ENCODE measurements around the gene FILIP1L.

Gene FILIP1L

DNA sequence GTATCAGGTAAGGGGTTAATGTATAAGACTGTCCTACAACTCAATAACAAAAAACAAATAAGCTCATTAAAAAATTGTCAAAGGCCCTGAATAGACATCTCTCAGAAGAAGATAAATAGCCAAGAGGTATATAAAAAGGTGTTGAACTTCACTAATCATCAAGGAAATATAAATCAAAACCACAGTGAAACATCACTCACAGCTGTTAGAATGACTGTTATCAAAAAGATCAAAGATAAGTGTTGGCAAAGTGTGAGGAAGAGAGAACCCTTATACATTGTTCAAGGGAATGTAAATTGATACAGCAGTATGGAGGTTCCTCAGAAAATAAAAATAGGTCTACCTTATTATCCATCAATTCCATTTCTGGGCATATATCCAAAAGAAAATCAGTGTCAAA lies 95.5 kb downstream of the FILIP1L start:
- DNase-seq (ENCODE audit: low read depth in 2 of 3, low spot score in 1 of 3), result no peak

DNA sequence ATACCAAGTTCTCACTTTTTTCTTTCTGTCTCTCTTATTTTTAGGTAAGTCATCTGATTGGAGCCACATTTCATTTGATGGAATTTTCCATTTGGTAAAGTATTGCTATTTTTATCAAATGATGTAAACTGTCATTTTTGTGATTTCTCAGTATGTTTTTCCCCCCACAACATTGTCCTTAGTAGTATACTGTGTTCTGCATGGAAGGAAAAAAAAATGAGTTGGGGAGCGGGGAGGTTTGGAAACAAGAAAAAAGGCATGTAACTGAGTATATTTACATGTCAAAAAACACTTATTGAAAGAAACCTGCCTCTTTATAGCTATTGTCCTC lies 104.2 kb downstream of the FILIP1L start:
- no peak for DNase-seq (ENCODE audit: low read depth in 2 of 3, low spot score in 1 of 3)

DNA sequence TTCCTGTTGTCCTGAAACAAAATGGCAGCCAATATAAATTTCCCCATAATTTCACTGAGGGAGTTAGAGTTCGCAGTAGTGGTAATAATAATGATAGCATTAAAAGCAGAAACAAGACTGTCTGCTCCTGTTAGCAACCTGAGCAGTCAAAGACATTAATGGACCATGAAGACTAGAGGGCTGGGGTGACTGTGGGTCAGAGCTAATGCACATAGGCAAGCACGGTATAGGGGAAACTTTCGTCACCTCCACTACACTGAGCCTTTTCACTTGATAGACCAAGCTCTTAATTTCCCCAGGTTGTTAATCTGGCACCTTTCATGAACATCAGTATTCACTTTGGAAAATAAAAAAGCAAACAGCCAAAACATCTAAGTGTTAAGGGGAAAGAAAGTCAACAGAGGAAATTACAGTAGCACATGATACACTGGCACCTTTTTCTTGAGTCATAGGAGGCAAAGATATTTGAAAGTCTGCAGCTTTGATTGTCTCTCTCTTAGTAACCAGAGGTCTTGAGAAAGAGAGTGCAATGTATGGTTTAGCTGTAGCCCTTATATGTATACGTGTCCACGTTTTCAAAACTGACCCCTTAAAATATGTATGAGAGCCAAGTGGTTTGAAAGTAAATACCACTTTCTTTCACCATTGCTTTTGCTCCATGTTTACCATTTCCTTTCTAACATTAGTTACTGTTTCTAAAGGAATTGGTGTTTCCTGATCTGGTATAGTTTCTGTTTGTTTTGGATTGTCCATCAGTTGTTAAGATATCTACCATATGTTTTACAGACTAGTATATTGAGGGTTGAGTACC lies 104.8 kb downstream of the FILIP1L start:
- DNase-seq (ENCODE audit: low read depth in 2 of 3, low spot score in 1 of 3), result no peak

DNA sequence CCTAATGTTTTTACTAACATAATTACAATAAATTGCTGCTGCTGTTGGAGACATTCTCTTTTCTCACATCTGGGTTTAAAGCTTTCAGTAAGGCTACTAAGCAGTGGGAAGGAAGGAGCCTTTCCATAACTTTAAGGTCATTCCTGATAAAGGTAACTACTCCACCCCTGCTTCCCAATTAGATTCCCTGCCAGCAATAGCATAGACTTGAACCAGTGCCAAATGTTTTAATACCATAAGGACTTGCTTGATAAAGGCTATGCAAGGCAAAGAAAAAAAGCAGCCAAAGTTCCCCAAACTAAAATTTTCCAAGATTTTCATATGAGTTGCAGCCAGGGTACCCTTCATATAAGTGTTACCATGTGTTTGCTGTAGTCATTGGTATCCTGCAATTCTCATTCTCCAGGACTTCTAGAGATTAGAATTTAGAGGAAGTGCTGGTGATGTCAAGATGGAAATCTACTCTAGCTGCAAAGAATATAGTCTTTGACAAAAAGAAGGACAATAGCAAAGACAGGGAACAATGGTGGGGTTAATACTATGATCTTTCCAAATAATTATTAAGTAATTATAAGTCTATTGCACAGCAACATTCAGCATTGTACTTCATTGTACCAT lies 106.1 kb downstream of the FILIP1L start:
- DNase-seq (ENCODE audit: low read depth in 2 of 3, low spot score in 1 of 3), result no peak

DNA sequence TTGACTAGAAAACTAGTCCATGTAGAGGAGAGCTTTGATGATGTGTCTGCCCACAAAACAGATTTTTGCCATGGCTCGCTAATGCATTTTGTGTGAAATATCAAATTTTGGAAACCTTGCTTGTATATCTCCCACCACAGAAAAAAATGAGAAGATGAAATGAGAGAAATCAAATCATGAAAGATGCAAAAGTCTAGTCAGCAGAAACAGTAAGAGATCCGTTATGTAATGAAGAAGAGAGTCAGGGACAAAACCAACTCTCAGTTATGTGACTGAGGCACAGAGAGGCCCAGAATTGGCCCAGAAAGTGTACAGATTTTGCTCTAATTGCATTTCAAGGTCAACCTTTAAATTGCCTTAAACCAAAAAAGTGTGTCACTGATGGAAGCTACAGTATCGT lies 107.0 kb downstream of the FILIP1L start:
- DNase-seq (ENCODE audit: low read depth in 2 of 3, low spot score in 1 of 3), result no peak

DNA sequence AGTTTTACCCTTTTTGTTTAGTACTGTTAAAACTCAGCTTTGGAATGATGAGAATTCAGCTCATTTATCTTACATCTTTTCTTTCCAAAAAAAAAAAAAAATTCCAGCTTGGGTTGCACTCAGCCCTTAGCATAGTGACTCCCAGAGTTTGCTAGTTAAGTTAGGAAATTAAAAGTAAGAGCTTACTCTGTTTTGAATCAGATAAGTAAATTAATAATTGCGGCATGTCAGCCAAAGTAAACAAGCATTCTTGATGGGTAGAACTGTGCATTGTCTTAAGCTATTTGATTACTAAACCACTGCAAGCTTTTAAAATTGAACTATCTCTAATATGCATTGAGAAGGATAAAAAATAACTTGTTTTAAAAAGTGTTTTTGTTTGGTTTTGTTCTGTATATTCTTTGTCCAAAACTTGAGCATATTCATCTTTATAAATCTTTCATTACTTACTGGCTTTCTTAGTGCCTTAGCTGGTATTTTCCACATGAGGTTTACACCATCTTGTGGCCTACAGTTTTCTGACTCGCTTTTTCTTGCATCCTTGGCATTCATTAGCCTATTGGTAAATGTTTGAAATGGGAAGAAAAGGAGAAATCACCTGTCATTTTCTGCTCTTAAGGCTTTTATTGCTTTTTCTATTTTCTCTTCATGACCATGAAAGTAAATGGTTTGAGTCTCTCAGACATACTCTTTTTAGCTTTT lies 107.6 kb downstream of the FILIP1L start:
- DNase-seq (ENCODE audit: low read depth in 2 of 3, low spot score in 1 of 3), result no peak

DNA sequence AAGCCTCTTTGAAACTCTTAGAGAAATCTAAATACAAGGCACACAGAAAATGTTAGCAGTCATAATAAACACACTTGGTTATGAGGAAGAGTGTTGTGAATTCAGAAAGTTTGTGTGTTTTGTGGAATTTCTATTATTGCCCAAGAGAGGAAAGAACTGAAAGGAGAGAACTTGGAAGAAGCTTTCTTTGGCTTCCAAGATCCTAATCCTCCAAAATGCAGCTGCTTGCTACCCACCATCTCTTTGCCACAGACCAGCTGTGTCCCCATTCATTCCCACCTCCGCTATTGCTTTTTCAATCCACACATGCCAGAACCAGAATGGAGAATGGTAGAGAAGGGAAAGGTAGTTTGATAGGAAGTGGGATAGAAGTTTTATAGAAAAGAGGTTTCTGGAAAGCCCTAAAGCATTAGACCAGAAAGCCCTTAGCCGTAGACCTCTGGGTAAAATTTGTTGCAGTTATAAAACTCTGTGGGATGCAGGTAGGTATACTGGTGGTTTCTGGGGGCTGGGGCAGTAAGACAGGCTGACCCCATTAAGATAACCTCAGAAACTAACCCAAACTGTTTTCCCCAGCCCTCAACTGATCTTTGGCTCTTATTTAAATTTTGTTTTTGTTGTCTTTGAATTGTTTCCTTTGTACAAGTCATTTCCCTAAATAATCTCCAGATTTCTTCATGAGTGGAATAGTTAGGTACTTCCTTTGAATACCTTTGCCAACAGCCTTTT lies 108.5 kb downstream of the FILIP1L start:
- DNase-seq (ENCODE audit: low read depth in 2 of 3, low spot score in 1 of 3), result no peak

DNA sequence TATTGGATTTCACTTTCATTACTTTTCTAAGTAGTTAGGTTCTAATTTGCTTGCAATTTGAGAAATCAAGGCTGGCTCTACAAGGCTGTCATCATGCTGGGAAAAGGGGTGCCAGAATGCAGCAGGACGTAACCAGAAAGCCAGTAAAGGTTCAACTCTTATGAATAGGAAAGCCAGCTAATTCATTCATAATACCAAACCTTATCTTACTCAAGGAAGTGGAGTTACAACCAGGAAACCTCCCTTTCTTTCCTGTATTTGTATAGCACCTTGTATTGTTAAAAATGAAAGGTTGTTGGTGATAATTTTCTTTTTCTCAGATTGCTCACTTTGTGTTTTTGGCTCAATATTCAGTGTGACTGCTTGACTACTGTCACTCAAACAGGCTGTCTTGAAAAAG lies 109.4 kb downstream of the FILIP1L start:
- DNase-seq (ENCODE audit: low read depth in 2 of 3, low spot score in 1 of 3), result no peak

DNA sequence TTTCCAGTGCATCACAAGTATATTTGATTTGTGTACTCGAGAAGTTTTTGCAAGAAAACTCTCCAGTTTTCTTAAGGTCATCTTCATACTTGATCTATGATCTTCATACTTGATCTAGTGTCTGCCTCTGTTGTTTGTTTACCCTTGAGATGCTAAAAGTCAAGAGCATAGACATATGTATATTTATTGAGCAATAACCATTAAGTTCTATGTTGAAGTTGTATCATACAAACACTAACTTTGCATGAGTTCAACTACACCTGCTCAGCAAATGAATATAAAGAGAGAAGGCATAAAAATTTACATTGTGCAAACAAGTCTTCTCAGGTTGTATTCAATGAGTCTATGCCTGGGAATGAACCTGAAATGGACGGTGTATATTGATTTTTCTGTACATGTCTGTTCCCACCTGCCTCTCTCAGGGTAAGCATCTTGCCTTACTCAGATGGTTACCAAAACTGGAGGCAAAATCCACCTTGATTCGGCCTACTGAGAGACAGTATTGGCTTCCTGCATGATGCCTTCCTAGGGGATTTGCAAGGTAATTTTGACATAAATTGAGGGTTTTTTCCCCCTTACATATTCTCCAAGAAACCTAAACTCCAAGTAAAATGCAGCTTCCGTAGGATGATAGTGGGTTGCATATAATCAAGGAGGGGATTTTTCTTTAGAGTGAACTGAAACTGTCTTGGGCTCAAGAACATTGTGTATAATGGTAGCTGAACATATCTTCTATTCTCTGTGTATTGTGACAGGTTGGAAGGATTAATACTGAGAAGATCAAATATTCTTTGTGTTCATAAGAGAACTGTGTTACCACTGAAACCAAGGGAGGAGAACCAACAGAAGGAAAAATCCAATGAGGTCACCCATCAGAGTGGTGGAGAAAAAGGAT lies 110.4 kb downstream of the FILIP1L start:
- DNase-seq (ENCODE audit: low read depth in 2 of 3, low spot score in 1 of 3), result no peak

DNA sequence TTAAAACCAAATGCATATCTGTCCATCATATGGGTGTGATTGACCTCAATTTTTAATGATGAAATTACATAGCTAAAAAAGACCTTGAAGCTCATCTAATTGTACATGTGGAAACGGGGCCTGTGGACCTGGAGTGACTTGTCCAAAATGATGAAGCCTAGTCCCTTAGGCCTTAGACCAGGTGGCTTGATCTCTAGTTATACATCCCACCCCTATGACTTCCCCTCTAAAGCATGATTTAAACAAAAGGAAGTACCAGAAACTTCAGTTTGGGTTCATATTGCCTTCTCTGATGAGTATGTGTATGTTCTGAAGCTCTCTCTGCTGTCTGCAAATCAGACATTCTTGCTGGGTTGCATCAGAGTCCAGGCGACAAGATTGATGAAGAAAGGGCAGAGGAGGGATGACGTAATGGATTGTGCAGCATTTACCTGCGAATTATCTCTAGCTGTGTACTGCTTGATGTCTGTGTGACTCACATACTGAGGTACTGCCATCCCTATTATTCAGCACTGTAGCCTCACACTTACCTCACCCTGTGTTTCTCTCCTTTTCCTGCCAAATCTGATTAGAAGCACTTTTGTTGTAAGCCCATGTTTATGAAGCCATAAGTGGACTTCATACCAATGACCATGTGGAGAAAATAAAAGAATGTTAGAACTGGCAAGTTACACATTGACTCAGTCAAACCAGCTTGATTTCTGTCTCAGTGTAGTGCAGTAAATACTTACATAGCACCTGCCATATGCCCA lies 111.5 kb downstream of the FILIP1L start:
- no peak for DNase-seq (ENCODE audit: low read depth in 2 of 3, low spot score in 1 of 3)

DNA sequence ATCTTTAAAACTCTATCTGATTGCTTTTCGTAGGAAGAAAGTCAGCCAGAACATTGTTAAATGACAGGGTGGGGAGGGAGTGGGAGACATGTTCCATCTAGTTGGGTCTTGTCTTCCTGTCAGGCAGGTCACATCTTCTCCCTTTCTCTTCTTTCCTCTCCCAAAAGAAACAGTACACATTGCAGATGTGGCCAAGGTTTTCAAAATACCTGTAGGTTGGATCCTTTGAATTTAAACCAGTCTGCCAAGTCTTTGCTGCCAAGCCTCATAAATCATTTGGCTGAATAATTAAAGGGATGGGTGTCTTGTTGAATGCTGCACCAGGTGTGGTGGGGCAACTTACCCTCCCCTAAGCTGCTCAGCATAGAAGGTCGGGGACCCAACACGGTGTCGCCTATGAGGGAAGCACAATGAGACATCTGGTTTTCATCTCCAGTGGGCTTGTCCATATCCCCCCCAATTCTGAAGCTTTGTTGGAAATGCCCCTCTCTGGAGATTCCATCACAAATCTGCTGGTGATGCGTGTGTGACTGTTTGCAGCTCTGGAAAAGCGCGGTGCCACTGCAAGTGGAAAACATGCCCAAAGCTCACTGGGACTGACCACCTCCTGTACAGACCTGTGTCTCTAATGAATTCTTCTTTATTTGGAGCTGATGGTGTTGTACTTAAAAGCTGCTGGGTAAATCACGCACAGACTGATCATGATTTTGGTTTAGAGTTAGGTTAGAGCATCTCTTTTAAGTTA lies 112.6 kb downstream of the FILIP1L start:
- DNase-seq (ENCODE audit: low read depth in 2 of 3, low spot score in 1 of 3), result no peak

DNA sequence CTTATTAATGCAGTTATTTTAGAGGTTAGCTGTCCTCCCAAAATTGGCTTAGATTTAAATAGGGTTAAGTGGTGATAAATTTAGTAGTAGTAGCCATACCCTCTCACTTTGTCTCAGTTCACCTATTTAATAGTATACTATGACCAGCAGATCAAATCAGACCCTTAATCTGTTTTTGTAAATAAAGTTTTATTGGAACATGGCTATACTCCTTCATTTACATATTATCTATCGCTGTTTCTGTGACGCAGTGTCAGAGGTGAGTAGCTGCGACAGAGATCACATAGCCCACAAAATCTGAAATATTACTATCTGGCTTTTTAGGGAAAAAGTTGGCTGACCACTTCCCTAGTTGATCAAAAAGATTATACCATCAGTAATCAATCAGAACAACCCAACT lies 113.2 kb downstream of the FILIP1L start:
- no peak for DNase-seq (ENCODE audit: low read depth in 2 of 3, low spot score in 1 of 3)

DNA sequence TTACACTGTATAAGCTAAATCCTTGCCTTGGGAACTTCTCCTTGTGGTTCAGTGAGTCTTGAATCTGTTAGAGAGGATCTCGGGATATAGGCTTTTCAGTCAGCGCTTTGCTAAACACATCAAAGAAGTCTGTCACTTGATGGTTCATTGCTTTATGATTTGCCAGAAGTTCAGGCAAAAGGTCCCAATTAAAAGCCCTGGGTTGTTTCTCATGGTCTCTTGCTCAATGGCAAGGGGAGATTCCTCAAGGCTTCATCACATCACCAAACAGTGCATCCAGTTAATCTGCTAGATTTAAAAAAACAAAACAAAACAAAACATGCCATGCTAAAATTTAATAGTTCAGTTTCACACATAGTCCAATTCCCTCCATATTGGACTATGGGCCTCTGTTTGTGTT lies 114.8 kb downstream of the FILIP1L start:
- no peak for DNase-seq (ENCODE audit: low read depth in 2 of 3, low spot score in 1 of 3)

DNA sequence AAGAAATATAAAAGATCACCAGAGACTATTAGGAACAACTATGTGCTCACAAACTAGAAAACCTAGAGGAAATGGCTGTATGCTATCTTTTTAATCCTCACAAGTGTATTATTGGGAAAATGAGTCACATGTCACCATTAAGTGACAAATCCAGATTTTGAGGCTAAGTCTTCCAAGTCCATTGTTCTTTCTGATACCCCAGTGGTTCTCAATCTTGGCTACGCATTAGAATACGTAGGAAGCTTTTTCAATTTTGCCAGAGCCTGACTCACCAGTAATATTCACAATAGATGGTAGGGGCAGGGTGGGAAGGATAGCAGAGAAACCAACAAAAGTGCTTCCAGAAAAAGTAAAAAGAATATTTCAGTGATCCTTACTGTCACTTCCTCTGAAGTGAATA lies 117.0 kb downstream of the FILIP1L start:
- no peak for DNase-seq (ENCODE audit: low read depth in 2 of 3, low spot score in 1 of 3)

DNA sequence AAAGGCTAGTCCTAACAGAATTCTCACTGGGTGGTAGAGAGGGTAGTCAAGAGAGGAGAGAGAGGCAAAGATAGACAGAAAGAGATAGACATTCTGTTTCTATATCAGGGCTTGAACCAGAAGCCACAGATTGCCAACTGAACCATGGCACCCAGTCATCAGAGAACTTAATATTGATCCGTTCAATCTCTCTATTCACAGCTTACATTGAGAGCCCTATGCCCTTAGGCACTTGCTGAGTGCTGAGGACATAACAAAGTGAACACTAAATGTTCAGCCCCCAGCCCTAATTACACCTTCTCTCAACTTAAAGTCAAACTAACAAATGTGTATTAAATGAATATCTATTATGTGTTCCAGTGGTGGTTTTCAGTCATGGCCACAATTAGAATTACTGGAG lies 124.1 kb downstream of the FILIP1L start:
- no peak for DNase-seq (ENCODE audit: low read depth in 2 of 3, low spot score in 1 of 3)

DNA sequence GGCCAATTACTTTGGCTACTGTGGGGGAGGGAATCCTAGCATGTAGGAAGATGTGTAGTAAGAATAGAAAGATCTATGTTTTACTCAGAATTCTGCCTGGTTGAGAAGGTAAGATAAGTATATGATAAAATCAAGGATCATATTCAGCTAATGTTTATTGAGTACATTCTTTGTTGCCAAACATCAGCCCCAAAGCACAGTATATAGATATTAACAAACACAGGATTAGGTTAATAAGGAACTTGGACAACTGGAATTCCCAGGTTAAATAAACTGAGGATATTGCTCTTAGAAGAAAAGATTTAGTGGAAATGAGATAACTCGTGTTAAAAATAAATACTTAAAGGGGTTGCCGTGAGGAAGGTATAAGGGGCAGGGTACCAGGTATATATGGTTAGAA lies 129.6 kb downstream of the FILIP1L start:
- no peak for DNase-seq (ENCODE audit: low read depth in 2 of 3, low spot score in 1 of 3)

DNA sequence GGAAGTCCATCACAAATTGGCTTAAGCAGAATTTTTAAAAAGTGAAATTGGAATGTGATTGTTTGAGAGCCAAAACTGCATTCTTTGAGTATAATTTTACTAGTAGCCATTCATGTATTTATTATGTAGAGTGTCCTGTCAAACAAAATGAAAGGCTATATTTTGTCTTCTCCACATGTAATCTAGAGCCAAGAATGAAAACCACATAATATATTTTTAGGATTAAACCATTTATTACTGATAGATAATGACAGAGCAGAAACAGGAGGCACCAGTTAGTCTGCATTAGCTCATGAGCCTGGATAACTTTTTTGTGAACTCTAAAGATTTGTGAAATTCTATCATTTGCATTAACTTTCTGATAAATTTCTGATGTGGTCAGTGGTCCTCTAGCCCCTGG lies 130.2 kb downstream of the FILIP1L start:
- no peak for DNase-seq (ENCODE audit: low read depth in 2 of 3, low spot score in 1 of 3)

DNA sequence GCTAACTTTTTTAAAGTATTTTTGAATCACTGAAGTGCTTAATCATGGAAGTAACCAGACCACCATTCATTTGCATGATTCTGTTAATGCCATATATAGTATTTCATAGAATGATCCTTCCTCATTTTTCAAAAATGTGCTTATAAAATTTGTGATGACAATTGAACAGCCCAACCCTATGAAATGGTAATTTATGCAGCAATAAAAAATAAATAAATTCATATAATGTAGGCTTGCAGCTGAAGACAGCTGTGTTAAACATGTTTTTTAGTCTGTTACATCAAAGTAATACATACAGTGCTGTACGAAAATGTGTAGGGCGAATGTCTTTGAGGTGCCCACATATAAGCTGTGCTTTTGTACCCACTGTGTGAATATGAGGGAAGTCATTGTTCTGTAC lies 131.7 kb downstream of the FILIP1L start:
- DNase-seq (ENCODE audit: low read depth in 2 of 3, low spot score in 1 of 3), result no peak

DNA sequence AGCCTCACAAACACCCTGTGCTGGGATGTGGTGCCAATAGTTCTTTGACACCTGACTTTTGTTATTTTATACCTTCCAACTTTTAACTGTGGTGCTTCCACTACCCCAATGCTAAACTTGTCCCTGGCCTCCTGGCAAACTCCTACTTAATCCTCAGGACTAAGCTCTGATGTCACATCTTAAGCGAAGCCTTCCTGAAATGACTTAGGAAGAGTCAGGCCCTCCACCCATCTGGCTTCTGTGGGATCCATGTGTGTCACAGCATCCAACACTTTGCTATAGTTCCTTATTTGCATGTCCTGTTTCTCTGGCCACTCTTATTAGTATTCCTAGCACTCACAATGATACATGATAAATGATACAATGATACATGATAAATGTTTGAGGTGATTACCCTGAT lies 133.2 kb downstream of the FILIP1L start:
- DNase-seq (ENCODE audit: low read depth in 2 of 3, low spot score in 1 of 3), result no peak

Measured in stimulated activated CD4-positive, alpha-beta T cell treated with anti-CD3 and anti-CD28 coated beads, Interleukin-12 subunit alpha, Interleukin-12 subunit beta, amount 100 ng/mL, for 48 hours (primary cell).